NCI-H345 treated with DMSO at 0.1 percent for 48 hours (cell line): ENCODE results near the gene CRB2.

ENCODE experiments used
- DNase-seq: peaks from one replicate; lab custom pipeline; 2025; ENCODE audit not compliant: unreplicated experiment; lab: John Stamatoyannopoulos, UW

CRB2 gene

GRCh38 chr9:123418506-123418905 is 62.5 kb downstream of the CRB2 start:
- no peak for DNase-seq

- no peak for DNase-seq
Observed at GRCh38 chr9:123419091-123419490, 63.1 kb downstream of the CRB2 start.

GRCh38 chr9:123419721-123420591 is 64.0 kb downstream of the CRB2 start:
- DNase-seq, result no peak

- no peak for DNase-seq
Observed at GRCh38 chr9:123420592-123421111, 64.7 kb downstream of the CRB2 start.

GRCh38 chr9:123421186-123421585 is 65.2 kb downstream of the CRB2 start:
- no peak for DNase-seq

- DNase-seq, result no peak
Observed at GRCh38 chr9:123421801-123422455, 65.9 kb downstream of the CRB2 start.

GRCh38 chr9:123422635-123423310 is 66.8 kb downstream of the CRB2 start:
- DNase-seq, result no peak

- no peak for DNase-seq
Observed at GRCh38 chr9:123423311-123423640, 67.3 kb downstream of the CRB2 start.

- no peak for DNase-seq
Observed at GRCh38 chr9:123424131-123424530, 68.1 kb downstream of the CRB2 start.

- no peak for DNase-seq
Observed at GRCh38 chr9:123424552-123425225, 68.7 kb downstream of the CRB2 start.

- DNase-seq, result no peak
Observed at GRCh38 chr9:123425261-123425821, 69.3 kb downstream of the CRB2 start.

GRCh38 chr9:123425836-123426365 is 69.9 kb downstream of the CRB2 start:
- DNase-seq, result no peak

GRCh38 chr9:123426406-123426805 is 70.4 kb downstream of the CRB2 start:
- DNase-seq, result no peak
